Right ventricle myocardium superior (tissue), 1 donor: ENCODE data around the gene MSL3. TPM values are rescaled to one million over a fixed set of nuclear protein-coding genes. Genes with fewer than 3 reads are reported as not detected.

Experiments
- ATAC-seq: fragments of 200-7000 bp; cut with Tn5 transposase; one replicate; pipeline ENCODE4 v1.9.1; 2020; ENCODE audit warnings: mild to moderate bottlenecking; ENCODE audit not compliant: poor library complexity
- DNase-seq: peaks from one replicate; pipeline ENCODE4 v3.0.0-alpha.2; 2020
- intact Hi-C: fragments of 100-400 bp; cut with DNase I; formaldehyde crosslinking; loops from one replicate; pipeline ENCODE4 v1.11.2; 2022
- total RNA-seq: library from RNA; stranded (reverse); fragmentation: NEBNext Ultra II Directional; extraction: Animal tissue kit (Norgen Biotek cat#: 25700); gene quantifications from one replicate; pipeline ENCODE4 v1.2.1, GENCODE V29; 2021
- donor health status: DM: no; HTN: yes; CAD: no; lungs with severe emphysema.

Gene MSL3
- total RNA-seq, 1 donor from 2014 or later = 15.1 TPM

DNA sequence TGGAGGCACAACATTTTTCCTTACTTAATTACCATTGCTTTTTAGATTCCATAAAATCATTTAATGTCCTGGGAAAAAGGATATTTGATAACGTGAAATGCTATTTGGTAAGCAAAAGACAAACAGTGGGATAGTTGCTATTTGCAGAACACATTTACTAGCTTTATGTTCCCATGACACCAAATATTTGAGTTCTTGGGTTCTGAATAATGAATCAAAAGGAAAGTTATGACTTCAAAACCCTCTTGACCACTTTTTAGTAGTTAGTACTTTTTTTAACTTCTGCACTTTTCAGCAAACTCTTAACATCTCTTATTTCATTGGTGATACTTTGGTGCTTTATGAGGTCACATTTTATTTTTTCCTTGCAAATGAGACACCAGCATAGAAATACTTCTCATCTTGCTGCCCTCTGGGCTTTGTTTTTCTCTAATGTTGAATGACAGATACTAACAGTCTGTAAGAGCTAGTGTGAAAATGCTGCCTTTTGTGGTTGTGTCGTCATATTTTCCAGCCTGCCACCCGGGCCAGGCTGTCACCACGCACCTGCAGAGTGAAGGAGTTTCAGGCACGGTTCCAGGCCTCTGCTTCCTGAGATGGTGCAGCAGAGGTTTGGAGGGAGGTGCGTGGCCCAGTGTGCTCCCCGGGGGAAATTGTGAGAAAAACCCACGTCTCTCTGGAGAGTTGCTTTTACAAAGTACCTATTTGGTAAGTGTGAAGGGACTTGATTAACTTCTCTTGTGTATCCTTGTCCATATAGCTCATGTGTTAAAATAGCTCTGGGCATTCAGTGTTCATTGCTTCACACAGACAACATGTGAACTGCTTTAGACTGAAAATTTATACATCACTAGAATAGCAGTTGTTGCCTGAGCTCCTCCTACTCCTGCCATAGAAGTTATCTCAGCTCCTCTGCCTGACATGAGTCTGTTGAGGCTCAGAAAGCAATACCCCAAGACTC, 34.7 kb downstream of the MSL3 start:
- intact Hi-C loops = no loop called here
- no peak for DNase-seq

DNA sequence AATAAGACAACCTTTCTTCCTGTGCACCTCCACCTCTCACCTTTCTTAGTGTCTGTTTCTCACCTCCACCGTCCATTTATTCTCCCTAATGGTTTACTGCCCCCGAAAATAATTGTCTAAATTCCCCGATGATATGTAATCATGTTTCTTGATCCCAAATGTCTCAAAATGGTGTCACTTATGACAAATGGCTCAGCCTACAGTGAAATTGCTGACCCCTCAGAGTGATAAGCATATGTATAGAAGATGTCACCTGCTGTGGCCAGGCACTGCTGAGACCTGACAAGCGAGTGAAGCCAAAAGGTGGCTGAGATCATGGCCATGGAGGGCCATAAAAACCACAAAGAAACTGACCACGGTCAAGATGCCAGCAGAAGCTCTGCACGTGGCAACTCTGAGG, 35.7 kb downstream of the MSL3 start:
- ATAC-seq = no peak
- intact Hi-C loops = no loop called here
- no peak for DNase-seq

More for the DNA sequence above, 34.7 kb downstream of the MSL3 start:
- ATAC-seq = no peak

DNA sequence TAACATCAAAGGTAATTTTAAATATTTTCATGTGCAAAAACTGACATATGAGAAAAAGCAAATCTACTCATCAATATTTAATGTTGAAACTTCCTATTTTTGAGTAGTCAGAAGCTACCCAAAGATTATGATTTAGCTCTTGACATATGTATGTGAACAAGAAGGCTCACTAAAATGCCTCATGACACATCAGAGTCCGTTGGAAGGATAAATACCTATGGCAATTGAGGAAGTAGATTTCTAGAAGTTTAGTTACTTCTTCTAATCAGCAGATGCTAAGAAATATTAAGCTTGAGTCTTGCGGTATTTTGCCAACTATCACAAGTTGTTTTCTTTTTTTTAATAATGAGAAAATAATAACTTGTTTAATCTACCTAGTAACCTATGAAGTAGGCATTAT, 55.3 kb downstream of the MSL3 start:
- ATAC-seq = no peak
- intact Hi-C loops = no loop called here
- no peak for DNase-seq

Other genes with a start within 250 kb of the MSL3 start
- 2.7 TPM for gene ARHGAP6, start 92.3 kb upstream of the MSL3 start, total RNA-seq